Endodermal cell (in vitro differentiated cells): Measurements from ENCODE around the gene DCLK1. TPM values are rescaled to one million over a fixed set of nuclear protein-coding genes. Genes with fewer than 3 reads are reported as not detected.

Source experiments
- DNase-seq: peaks from one replicate; pipeline ENCODE4 v3.0.0-alpha.2; 2017
- H3K27ac ChIP-seq: 2 replicates; pipeline ENCODE4 v1.5.1; 2013; ENCODE audit warnings: mild to moderate bottlenecking, low read depth, low read length, moderate library complexity
- H3K27me3 ChIP-seq: 2 replicates; pipeline ENCODE4 v1.6.1; 2013; ENCODE audit warnings: mild to moderate bottlenecking, low read length, moderate library complexity; ENCODE audit not compliant: insufficient read depth, control insufficient read depth, poor library complexity, severe bottlenecking
- H3K36me3 ChIP-seq: 2 replicates; pipeline ENCODE4 v1.7.0; 2013; ENCODE audit warnings: mild to moderate bottlenecking, low read length, moderate library complexity; ENCODE audit not compliant: control insufficient read depth, insufficient read depth
- H3K4me1 ChIP-seq: one replicate; pipeline ENCODE4 v1.7.0; 2013; ENCODE audit warnings: low read length; ENCODE audit not compliant: control insufficient read depth, insufficient read depth
- H3K4me3 ChIP-seq: 2 replicates; pipeline ENCODE4 v1.5.1; 2013; ENCODE audit warnings: mild to moderate bottlenecking, low read length, moderate library complexity
- H3K9ac ChIP-seq: 2 replicates; pipeline ENCODE4 v1.6.1; 2013; ENCODE audit warnings: mild to moderate bottlenecking, low read length, moderate library complexity; ENCODE audit not compliant: poor library complexity, severe bottlenecking; ENCODE audit errors: extremely low read depth
- H3K9me3 ChIP-seq: 2 replicates; pipeline ENCODE4 v1.6.1; 2013; ENCODE audit warnings: mild to moderate bottlenecking, low read length, moderate library complexity; ENCODE audit not compliant: control insufficient read depth
- H3K27ac Mint-ChIP-seq: 2 replicates; pipeline ENCODE4 v1.8.0; 2020; ENCODE audit warnings: mixed read lengths
- H3K27me3 Mint-ChIP-seq: 2 replicates; pipeline ENCODE4 v1.8.0; 2021; ENCODE audit warnings: mild to moderate bottlenecking, mixed read lengths; ENCODE audit not compliant: insufficient read depth
- H3K36me3 Mint-ChIP-seq: 2 replicates; pipeline ENCODE4 v1.8.0; 2020; ENCODE audit warnings: low read depth, mixed read lengths
- H3K4me1 Mint-ChIP-seq: 2 replicates; pipeline ENCODE4 v1.8.0; 2020; ENCODE audit warnings: mixed read lengths
- H3K4me3 Mint-ChIP-seq: 2 replicates; pipeline ENCODE4 v1.8.0; 2020; ENCODE audit warnings: mild to moderate bottlenecking, moderate library complexity, mixed read lengths
- H3K9me3 Mint-ChIP-seq: 2 replicates; pipeline ENCODE4 v1.8.0; 2020; ENCODE audit warnings: mild to moderate bottlenecking, mixed read lengths
- CTCF ChIP-seq: fragments of 200-600 bp; sonication (generic); conservative IDR thresholded peaks from 2 replicates; pipeline ENCODE4 v1.5.0; 2021; ENCODE audit warnings: antibody characterized with exemption, mild to moderate bottlenecking
- WGBS, 2 experiments: methylation state at CpG; one replicate each; pipeline versions ENCODE4 v1.1.5 to v1.1.7; 2013; ENCODE audit warnings: missing lambda C conversion rate in 2 of 2, mixed read lengths in 1 of 2; ENCODE audit not compliant: insufficient coverage in 1 of 2, insufficient read length in 1 of 2; 5-methylcytosine and 5-hydroxymethylcytosine counted together
- total RNA-seq, 2 donors: library from RNA; stranded (reverse); fragmentation: NEBNext Ultra II Directional in 1 of 2; extraction: Animal tissue kit (Norgen Biotek cat#: 25700) in 1 of 2; gene quantifications; 2 replicates in 1 of 2; 3 replicates in 1 of 2; pipeline ENCODE4 v1.2.1, GENCODE V29; 2021

Gene DCLK1
- total RNA-seq, 2 donors from 2014 or later = 3.0 to 32.8 TPM

GRCh38 chr13:35927567-35928021 lies 203.6 kb downstream of the DCLK1 start:
- WGBS, 2 experiments = 59 to 74% methylated on average over 3 to 4 of the region's 4 CpGs
- no peaks in the 10 kb centered on the region for H3K36me3 ChIP-seq
- H3K27ac ChIP-seq = no peak overlapping the region
- no peaks in the 10 kb centered on the region for H3K27me3 ChIP-seq
- peaks cover 4% of the 10 kb centered on the region for H3K4me1 ChIP-seq
- H3K4me1 Mint-ChIP-seq = peaks cover 9% of the 10 kb centered on the region
- peaks cover 33% of the 10 kb centered on the region for H3K9me3 ChIP-seq
- H3K9me3 Mint-ChIP-seq = peaks cover 26% of the 10 kb centered on the region
- no peaks in the 10 kb centered on the region for H3K27me3 Mint-ChIP-seq
- H3K4me3 Mint-ChIP-seq = no peak overlapping the region
- no peak overlapping the region for H3K9ac ChIP-seq
- no peak for TF ChIP-seq CTCF
- peak overlapping the region; percentile 40 for H3K27ac Mint-ChIP-seq
- no peak overlapping the region for H3K4me3 ChIP-seq
- DNase-seq = no peak
- H3K36me3 Mint-ChIP-seq = peaks cover 2% of the 10 kb centered on the region

- H3K9me3 Mint-ChIP-seq = peaks cover 20% of the 10 kb centered on the region
- no peak overlapping the region for H3K4me3 ChIP-seq
- peaks cover 4% of the 10 kb centered on the region for H3K4me1 ChIP-seq
- no peak overlapping the region for H3K27ac ChIP-seq
- H3K4me1 Mint-ChIP-seq = peaks cover 9% of the 10 kb centered on the region
- H3K27me3 ChIP-seq = no peaks in the 10 kb centered on the region
- no peak overlapping the region for H3K9ac ChIP-seq
- peak overlapping the region; percentile 40 for H3K27ac Mint-ChIP-seq
- WGBS, 2 experiments = 89 to 92% methylated on average over 1 to 2 of the region's 2 CpGs
- H3K27me3 Mint-ChIP-seq = no peaks in the 10 kb centered on the region
- H3K36me3 Mint-ChIP-seq = peaks cover 2% of the 10 kb centered on the region
- H3K36me3 ChIP-seq = no peaks in the 10 kb centered on the region
- no peak overlapping the region for H3K4me3 Mint-ChIP-seq
- DNase-seq = no peak
- peaks cover 27% of the 10 kb centered on the region for H3K9me3 ChIP-seq
- TF ChIP-seq CTCF = no peak
Observed at GRCh38 chr13:35926859-35927530, 204.2 kb downstream of the DCLK1 start.

- no peaks in the 10 kb centered on the region for H3K36me3 Mint-ChIP-seq
- Histone ChIP-seq H3K36me3 (no peaks in the 10 kb centered on the region), H3K27me3 (no peaks in the 10 kb centered on the region), H3K4me1 (peaks cover 4% of the 10 kb centered on the region), H3K9me3 (peaks cover 13% of the 10 kb centered on the region), H3K4me3 (no peak overlapping the region), H3K9ac (no peak overlapping the region), H3K27ac (no peak overlapping the region)
- H3K27me3 Mint-ChIP-seq = no peaks in the 10 kb centered on the region
- H3K4me1 Mint-ChIP-seq = peaks cover 20% of the 10 kb centered on the region
- no peak for TF ChIP-seq CTCF
- no peak overlapping the region for H3K4me3 Mint-ChIP-seq
- 84 to 100% methylated on average over 2 to 3 of the region's 3 CpGs for WGBS, 2 experiments
- no peak for DNase-seq
- H3K27ac Mint-ChIP-seq = no peak overlapping the region
- H3K9me3 Mint-ChIP-seq = peaks cover 11% of the 10 kb centered on the region
Observed at GRCh38 chr13:35925669-35926068, 205.5 kb downstream of the DCLK1 start.
